PC-3 (cell line): ENCODE data around the gene RNF34. TPM values are rescaled to one million over a fixed set of nuclear protein-coding genes. Genes with fewer than 3 reads are reported as not detected.

ENCODE experiments used
- ATAC-seq: fragments of 200-7000 bp; cut with Tn5 transposase; 2 replicates; pipeline ENCODE4 v1.9.1; 2020; ENCODE audit warnings: mild to moderate bottlenecking, moderate library complexity
- BruUV-seq: library from RNA; stranded (reverse); fragments of 400-500 nt; replicated peaks from 2 replicates; lab custom pipeline; 2021; lab: Mats Ljungman, UMichigan
- CTCF ChIA-PET: fragments of 300-600 bp; sonication (Branson Sonifier 250); formaldehyde crosslinking; loops from one replicate; lab custom pipeline; 2022; ENCODE audit warnings: antibody characterized with exemption; lab: Charles Lee
- POLR2A ChIA-PET: fragments of 300-600 bp; sonication (Branson Sonifier 250); formaldehyde crosslinking; loops from one replicate; lab custom pipeline; 2022; ENCODE audit warnings: antibody characterized with exemption; ENCODE audit not compliant: unreplicated experiment; lab: Charles Lee
- DNase-seq: peaks from one replicate; pipeline ENCODE4 v3.0.0-alpha.2; 2015
- H2AFZ ChIP-seq: fragments of 300-600 bp; sonication (generic); 2 replicates; pipeline ENCODE4 v1.6.0; 2016; ENCODE audit warnings: antibody characterized with exemption, low read length
- H3F3A ChIP-seq: fragments of 300-600 bp; sonication (generic); one replicate; pipeline ENCODE4 v1.6.0; 2017; ENCODE audit warnings: antibody characterized with exemption, low read length, control low read depth, mild to moderate bottlenecking; ENCODE audit not compliant: unreplicated experiment
- H3K27ac ChIP-seq: fragments of 300-600 bp; sonication (generic); 2 replicates; pipeline ENCODE4 v1.5.1; 2016; ENCODE audit warnings: mild to moderate bottlenecking, low read length
- H3K27me3 ChIP-seq: fragments of 300-600 bp; sonication (generic); 2 replicates; pipeline ENCODE4 v1.6.1; 2016; ENCODE audit warnings: low read length, mixed read lengths
- H3K36me3 ChIP-seq: fragments of 300-600 bp; sonication (generic); 2 replicates; pipeline ENCODE4 v1.6.1; 2016; ENCODE audit warnings: low read depth, mixed run types, low read length, mixed read lengths
- H3K4me1 ChIP-seq: fragments of 300-600 bp; sonication (generic); 2 replicates; pipeline ENCODE4 v1.5.1; 2016; ENCODE audit warnings: low read length; ENCODE audit not compliant: insufficient read depth
- H3K4me2 ChIP-seq: fragments of 300-600 bp; sonication (generic); 2 replicates; pipeline ENCODE4 v1.6.0; 2016; ENCODE audit warnings: low read length
- H3K4me3 ChIP-seq: fragments of 300-600 bp; sonication (generic); 2 replicates; pipeline ENCODE4 v1.5.1; 2016; ENCODE audit warnings: mild to moderate bottlenecking, low read length, mixed read lengths
- H3K79me2 ChIP-seq: fragments of 300-600 bp; sonication (generic); 2 replicates; pipeline ENCODE4 v1.6.1; 2017; ENCODE audit warnings: low read length, mixed read lengths
- H3K9ac ChIP-seq: fragments of 300-600 bp; sonication (generic); 2 replicates; pipeline ENCODE4 v1.6.0; 2016; ENCODE audit warnings: mild to moderate bottlenecking, low read length
- H3K9me2 ChIP-seq: fragments of 300-600 bp; sonication (generic); replicated peaks from 2 replicates; pipeline ENCODE4 v1.6.1; 2016; ENCODE audit warnings: mixed run types, low read length, mixed read lengths
- H3K9me3 ChIP-seq: fragments of 300-600 bp; sonication (generic); 2 replicates; pipeline ENCODE4 v1.6.1; 2016; ENCODE audit warnings: low read length, mixed read lengths
- H4K20me1 ChIP-seq: fragments of 300-600 bp; sonication (generic); 2 replicates; pipeline ENCODE4 v1.6.1; 2016; ENCODE audit warnings: low read length, mixed read lengths
- EZH2 ChIP-seq: fragments of 300-600 bp; sonication (generic); IDR thresholded peaks from one replicate; pipeline ENCODE4 v1.6.1; 2017; ENCODE audit warnings: antibody characterized with exemption, mild to moderate bottlenecking, low read length; ENCODE audit not compliant: unreplicated experiment
- EZH2phosphoT487 ChIP-seq: fragments of 300-600 bp; sonication (generic); IDR thresholded peaks from 2 replicates; pipeline ENCODE4 v1.6.1; 2018; ENCODE audit warnings: mild to moderate bottlenecking, antibody characterized with exemption, low read length, borderline replicate concordance
- intact Hi-C: fragments of 100-400 bp; cut with micrococcal nuclease; formaldehyde crosslinking; loops from 2 replicates; pipeline ENCODE4 v1.9.0; 2023
- total RNA-seq: library from RNA; depleted of rRNA; stranded (reverse); fragments of >200 nt; gene quantifications from 2 replicates; pipeline ENCODE4 v1.2.3, GENCODE V29; 2014
- TF ChIP-seq, protein P1 (sequence below): fragments of 300-600 bp; sonication (generic); conservative IDR thresholded peaks from 2 replicates; pipeline ENCODE4 v1.5.1; 2017; ENCODE audit warnings: antibody characterized with exemption, low read depth, mild to moderate bottlenecking, low read length

Gene RNF34
- total RNA-seq, 1 experiment from 2014 or later = 88.2 TPM

DNA sequence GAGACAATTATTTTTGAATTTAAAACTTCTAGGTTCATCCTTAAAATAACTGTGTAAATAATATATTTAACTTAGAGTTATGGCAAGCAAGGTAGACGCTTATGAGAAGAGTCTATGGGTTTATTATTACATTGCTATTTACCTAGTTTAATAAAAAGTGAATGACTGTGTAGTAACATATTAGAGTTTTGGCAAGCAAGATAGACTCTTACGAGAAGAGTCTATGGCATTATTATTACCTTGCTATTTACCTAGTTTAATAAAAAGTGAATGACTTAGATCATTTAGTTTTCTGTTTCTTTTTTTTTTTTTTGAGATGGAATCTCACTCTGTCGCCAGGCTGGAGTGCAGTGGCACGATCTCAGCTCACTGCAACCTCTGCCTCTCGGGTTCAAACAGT is 3.8 kb downstream of the RNF34 start:
- POLR2A ChIA-PET = interaction anchor here (0.7 kb wide), 1 partner anchor 10 kb away, joined by 15 read pairs; no protein-coding TSS in a partner anchor
- Histone ChIP-seq H2AFZ (no peak overlapping the region), H3K9me2 (no peaks in the 10 kb centered on the region), H3K36me3 (peaks cover 25% of the 10 kb centered on the region), H3K27me3 (no peaks in the 10 kb centered on the region), H3F3A (no peaks in the 10 kb centered on the region), H3K4me3 (no peak overlapping the region), H3K9me3 (no peaks in the 10 kb centered on the region), H3K4me2 (no peak overlapping the region), H3K27ac (no peak overlapping the region), H3K79me2 (peaks cover 79% of the 10 kb centered on the region), H3K9ac (no peak overlapping the region), H4K20me1 (no peaks in the 10 kb centered on the region; the same call in 1 of the 2 replicates), H3K4me1 (peaks cover 19% of the 10 kb centered on the region)
- ATAC-seq = no peak
- no peak for DNase-seq
- BruUV-seq = no TSS peak
- intact Hi-C loops = no loop called here
- TF ChIP-seq, protein P1, sequence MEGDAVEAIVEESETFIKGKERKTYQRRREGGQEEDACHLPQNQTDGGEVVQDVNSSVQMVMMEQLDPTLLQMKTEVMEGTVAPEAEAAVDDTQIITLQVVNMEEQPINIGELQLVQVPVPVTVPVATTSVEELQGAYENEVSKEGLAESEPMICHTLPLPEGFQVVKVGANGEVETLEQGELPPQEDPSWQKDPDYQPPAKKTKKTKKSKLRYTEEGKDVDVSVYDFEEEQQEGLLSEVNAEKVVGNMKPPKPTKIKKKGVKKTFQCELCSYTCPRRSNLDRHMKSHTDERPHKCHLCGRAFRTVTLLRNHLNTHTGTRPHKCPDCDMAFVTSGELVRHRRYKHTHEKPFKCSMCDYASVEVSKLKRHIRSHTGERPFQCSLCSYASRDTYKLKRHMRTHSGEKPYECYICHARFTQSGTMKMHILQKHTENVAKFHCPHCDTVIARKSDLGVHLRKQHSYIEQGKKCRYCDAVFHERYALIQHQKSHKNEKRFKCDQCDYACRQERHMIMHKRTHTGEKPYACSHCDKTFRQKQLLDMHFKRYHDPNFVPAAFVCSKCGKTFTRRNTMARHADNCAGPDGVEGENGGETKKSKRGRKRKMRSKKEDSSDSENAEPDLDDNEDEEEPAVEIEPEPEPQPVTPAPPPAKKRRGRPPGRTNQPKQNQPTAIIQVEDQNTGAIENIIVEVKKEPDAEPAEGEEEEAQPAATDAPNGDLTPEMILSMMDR = no peak
- TF ChIP-seq EZH2phosphoT487 (no peak), EZH2 (no peak)
- CTCF ChIA-PET = no interaction called here

DNA sequence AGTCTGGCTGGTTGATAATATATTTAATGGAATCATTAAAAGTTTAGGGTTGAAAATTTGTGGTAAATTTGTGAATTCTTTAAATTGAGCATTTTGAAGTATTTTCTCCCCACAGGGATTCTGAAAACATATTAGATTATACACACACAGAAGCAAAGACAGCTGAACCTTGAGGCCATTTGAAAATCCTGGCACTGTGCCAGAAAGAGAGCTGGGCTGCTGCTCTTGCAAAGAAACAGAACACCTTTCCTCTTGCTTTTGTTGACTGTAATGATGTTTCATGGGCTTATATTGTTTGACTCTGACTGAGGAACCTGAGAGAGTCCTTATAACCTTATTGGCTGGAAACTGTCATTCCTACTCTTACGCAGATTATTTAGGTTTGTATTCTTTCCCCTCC is 4.8 kb downstream of the RNF34 start:
- Histone ChIP-seq H3K27ac (no peak overlapping the region), H3K9me3 (no peaks in the 10 kb centered on the region), H3K4me3 (no peak overlapping the region), H4K20me1 (no peaks in the 10 kb centered on the region; the same call in 1 of the 2 replicates), H3K9me2 (no peaks in the 10 kb centered on the region), H3K27me3 (no peaks in the 10 kb centered on the region), H3K4me1 (peaks cover 13% of the 10 kb centered on the region), H3K4me2 (no peak overlapping the region), H3K79me2 (peaks cover 72% of the 10 kb centered on the region), H2AFZ (no peak overlapping the region), H3F3A (no peaks in the 10 kb centered on the region), H3K9ac (no peak overlapping the region), H3K36me3 (peaks cover 25% of the 10 kb centered on the region)
- ChIA-PET POLR2A (no interaction called here), CTCF (no interaction called here)
- DNase-seq (peak; percentile 35), ATAC-seq (no peak)
- TF ChIP-seq, protein P1 = no peak
- TF ChIP-seq EZH2 = no peak
- TF ChIP-seq EZH2phosphoT487 = no peak
- BruUV-seq = no TSS peak
- intact Hi-C loops = no loop called here

GRCh38 chr12:121405211-121405610 is 5.3 kb downstream of the RNF34 start:
- no peak for ATAC-seq
- no peaks in the 10 kb centered on the region for H3K27me3 ChIP-seq
- H3K9me2 ChIP-seq = no peaks in the 10 kb centered on the region
- H3K4me1 ChIP-seq = peaks cover 13% of the 10 kb centered on the region
- no peaks in the 10 kb centered on the region for H3F3A ChIP-seq
- no peak overlapping the region for H2AFZ ChIP-seq
- BruUV-seq = no TSS peak
- no peak overlapping the region for H3K9ac ChIP-seq
- CTCF ChIA-PET = no interaction called here
- POLR2A ChIA-PET = no interaction called here
- DNase-seq = no peak
- H3K9me3 ChIP-seq = no peaks in the 10 kb centered on the region
- H3K4me3 ChIP-seq = no peak overlapping the region
- H3K36me3 ChIP-seq = peaks cover 25% of the 10 kb centered on the region
- intact Hi-C loops = no loop called here
- H3K27ac ChIP-seq = no peak overlapping the region
- H4K20me1 ChIP-seq = no peaks in the 10 kb centered on the region; the same call in 1 of the 2 replicates
- no peak for TF ChIP-seq EZH2
- TF ChIP-seq, protein P1 = no peak
- TF ChIP-seq EZH2phosphoT487 = no peak
- peaks cover 70% of the 10 kb centered on the region for H3K79me2 ChIP-seq
- H3K4me2 ChIP-seq = no peak overlapping the region
